Tibial nerve (tissue), 4 donors: Measurements from ENCODE around the gene AMZ2.

Experiments used
- EP300 ChIP-seq, 2 donors: sonication (generic); formaldehyde crosslinking; IDR thresholded peaks; one replicate each; pipeline ENCODE4 v1.6.1; 2017; ENCODE audit warnings: antibody characterized with exemption in 2 of 2, mild to moderate bottlenecking in 1 of 2
- POLR2A ChIP-seq, 2 donors: fragments of 450-650 bp; IDR thresholded peaks; one replicate each; pipeline ENCODE4 v1.6.1; 2017; ENCODE audit warnings: antibody characterized with exemption in 2 of 2, mild to moderate bottlenecking in 2 of 2, moderate library complexity in 2 of 2
- TF ChIP-seq, protein P1 (sequence below), 5 experiments: fragments of 200-600 bp in 3 of 5; fragments of 450-650 bp in 2 of 5; sonication (generic) in 3 of 5; IDR thresholded peaks; one replicate each; pipeline ENCODE4 v1.5.1; 2016 to 2019; ENCODE audit warnings: antibody characterized with exemption in 5 of 5, mild to moderate bottlenecking in 3 of 5, moderate library complexity in 2 of 5

DNA sequence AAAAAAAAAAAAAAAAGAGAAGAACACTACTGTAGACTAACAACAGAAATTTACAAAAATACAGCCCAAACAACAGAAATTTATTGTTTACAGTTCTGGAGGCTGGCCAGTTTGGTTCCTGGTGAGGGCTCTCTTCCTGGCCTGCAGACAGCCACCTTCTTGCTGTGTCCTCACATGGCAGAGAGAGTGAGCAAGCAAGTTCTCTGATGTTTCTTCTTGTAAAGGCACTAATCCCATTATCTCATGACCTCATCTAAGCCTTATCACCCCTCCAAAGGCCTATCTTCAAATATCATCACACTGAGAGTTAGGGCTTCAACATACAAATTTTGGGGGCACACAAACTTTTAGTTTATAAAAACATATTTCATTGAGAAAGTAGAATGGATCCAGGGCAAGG, 50.8 kb downstream of the AMZ2 start:
- TF ChIP-seq, protein P1, sequence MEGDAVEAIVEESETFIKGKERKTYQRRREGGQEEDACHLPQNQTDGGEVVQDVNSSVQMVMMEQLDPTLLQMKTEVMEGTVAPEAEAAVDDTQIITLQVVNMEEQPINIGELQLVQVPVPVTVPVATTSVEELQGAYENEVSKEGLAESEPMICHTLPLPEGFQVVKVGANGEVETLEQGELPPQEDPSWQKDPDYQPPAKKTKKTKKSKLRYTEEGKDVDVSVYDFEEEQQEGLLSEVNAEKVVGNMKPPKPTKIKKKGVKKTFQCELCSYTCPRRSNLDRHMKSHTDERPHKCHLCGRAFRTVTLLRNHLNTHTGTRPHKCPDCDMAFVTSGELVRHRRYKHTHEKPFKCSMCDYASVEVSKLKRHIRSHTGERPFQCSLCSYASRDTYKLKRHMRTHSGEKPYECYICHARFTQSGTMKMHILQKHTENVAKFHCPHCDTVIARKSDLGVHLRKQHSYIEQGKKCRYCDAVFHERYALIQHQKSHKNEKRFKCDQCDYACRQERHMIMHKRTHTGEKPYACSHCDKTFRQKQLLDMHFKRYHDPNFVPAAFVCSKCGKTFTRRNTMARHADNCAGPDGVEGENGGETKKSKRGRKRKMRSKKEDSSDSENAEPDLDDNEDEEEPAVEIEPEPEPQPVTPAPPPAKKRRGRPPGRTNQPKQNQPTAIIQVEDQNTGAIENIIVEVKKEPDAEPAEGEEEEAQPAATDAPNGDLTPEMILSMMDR (IDR thresholded peaks at IDR 0.05): no peak
- TF ChIP-seq EP300 (IDR thresholded peaks at IDR 0.05) (no peak), POLR2A (IDR thresholded peaks at IDR 0.05) (no peak)
